Measurements from ENCODE around the gene FAR2. TPM values are rescaled to one million over a fixed set of nuclear protein-coding genes. Genes with fewer than 3 reads are reported as not detected.

The FAR2 gene
- polyA plus RNA-seq, 1 of the 3 experiments (the other 2 are of a cell fraction): 7.4 TPM

DNA sequence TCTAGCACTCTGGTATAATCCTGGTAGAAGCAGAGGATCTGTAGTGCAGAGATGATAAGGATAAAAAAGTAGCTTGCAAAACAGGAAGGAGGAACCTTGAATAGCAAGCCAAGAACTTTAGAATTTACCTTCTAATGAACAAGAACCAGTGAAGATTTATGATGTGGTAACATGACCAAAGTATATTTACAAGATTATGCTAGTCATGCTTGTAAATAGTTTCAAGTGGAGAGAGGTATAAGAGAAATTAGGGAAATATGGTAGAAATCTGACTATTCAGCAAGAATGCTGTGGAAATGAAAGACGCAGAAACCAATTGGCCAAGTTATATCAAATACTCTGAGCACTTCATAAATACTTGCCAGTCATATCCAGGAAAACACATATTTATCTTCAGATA is 184.1 kb downstream of the FAR2 start (continued):
- TF ChIP-seq, protein P1, sequence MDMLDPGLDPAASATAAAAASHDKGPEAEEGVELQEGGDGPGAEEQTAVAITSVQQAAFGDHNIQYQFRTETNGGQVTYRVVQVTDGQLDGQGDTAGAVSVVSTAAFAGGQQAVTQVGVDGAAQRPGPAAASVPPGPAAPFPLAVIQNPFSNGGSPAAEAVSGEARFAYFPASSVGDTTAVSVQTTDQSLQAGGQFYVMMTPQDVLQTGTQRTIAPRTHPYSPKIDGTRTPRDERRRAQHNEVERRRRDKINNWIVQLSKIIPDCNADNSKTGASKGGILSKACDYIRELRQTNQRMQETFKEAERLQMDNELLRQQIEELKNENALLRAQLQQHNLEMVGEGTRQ (IDR thresholded peaks at IDR 0.05; ENCODE audit: borderline replicate concordance, low read depth, low read length): no peak

DNA sequence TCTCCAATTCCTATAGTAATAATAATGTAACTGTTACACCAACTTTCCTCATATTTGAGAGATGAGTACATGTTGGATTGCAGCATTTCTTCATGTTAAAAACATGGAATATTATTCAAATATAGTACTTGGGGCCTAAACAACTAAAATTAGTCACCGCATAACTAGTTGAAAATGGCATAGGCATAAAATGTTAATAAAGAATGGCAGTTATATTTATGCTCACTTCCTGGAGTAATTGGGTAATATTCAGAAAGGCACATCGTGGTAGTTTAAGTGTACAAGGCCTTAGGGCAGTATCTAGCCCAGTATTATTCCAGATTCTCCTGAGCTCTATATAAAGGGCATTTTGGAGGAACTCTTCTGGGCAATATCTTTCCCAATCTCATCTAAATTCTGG is 185.9 kb downstream of the FAR2 start:
- Histone ChIP-seq H3K4me3 (ENCODE audit: low read depth in 2 of 2, low read length in 1 of 2) (no peak overlapping the region), H3K79me2 (ENCODE audit: insufficient read depth) (no peaks in the 10 kb centered on the region), H3K4me1 (ENCODE audit: control insufficient read depth in 1 of 2, insufficient read depth in 2 of 2, low read depth in 1 of 2, low read length in 1 of 2) (no peaks in the 10 kb centered on the region), H3K4me2 (no peak overlapping the region), H3K9me3 (no peaks in the 10 kb centered on the region), H3K9ac (no peak overlapping the region), H3K27ac (ENCODE audit: low read depth in 2 of 2, low read length in 1 of 2) (no peak overlapping the region), H3K27me3 (ENCODE audit: insufficient read depth) (no peaks in the 10 kb centered on the region), H3F3A (replicated peaks; ENCODE audit: insufficient read depth) (no peaks in the 10 kb centered on the region), H3K9me2 (no peaks in the 10 kb centered on the region), H4K20me1 (ENCODE audit: insufficient read depth) (no peaks in the 10 kb centered on the region), H3K36me3 (replicated peaks in 1 of 2; ENCODE audit: control insufficient read depth in 1 of 2, insufficient read depth in 2 of 2, low read length in 1 of 2) (peaks cover 15 to 38% of the 10 kb centered on the region in 2 experiments), H2AFZ (ENCODE audit: low read depth) (no peak overlapping the region)
- WGBS (ENCODE audit: low lambda C conversion rate): 93% methylated on average over 2 of the region's 2 CpGs
- DNase-seq: no peak
- ChIA-PET CTCF (interaction anchor here (2.1 to 2.3 kb wide), 2 partner anchors 17 to 261 kb away, joined by 5 to 9 read pairs; no protein-coding TSS in a partner anchor), POLR2A (no interaction called here)
- TF ChIP-seq, protein P2, sequence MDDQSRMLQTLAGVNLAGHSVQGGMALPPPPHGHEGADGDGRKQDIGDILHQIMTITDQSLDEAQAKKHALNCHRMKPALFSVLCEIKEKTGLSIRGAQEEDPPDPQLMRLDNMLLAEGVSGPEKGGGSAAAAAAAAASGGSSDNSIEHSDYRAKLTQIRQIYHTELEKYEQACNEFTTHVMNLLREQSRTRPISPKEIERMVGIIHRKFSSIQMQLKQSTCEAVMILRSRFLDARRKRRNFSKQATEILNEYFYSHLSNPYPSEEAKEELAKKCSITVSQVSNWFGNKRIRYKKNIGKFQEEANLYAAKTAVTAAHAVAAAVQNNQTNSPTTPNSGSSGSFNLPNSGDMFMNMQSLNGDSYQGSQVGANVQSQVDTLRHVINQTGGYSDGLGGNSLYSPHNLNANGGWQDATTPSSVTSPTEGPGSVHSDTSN (IDR thresholded peaks at IDR 0.05): no peak
- no peak for TF ChIP-seq NFIC (IDR thresholded peaks at IDR 0.05; ENCODE audit: borderline replicate concordance)
- TF ChIP-seq, protein P3, sequence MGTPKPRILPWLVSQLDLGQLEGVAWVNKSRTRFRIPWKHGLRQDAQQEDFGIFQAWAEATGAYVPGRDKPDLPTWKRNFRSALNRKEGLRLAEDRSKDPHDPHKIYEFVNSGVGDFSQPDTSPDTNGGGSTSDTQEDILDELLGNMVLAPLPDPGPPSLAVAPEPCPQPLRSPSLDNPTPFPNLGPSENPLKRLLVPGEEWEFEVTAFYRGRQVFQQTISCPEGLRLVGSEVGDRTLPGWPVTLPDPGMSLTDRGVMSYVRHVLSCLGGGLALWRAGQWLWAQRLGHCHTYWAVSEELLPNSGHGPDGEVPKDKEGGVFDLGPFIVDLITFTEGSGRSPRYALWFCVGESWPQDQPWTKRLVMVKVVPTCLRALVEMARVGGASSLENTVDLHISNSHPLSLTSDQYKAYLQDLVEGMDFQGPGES (IDR thresholded peaks at IDR 0.05; ENCODE audit: low read depth, low read length): no peak
- TF ChIP-seq POLR2AphosphoS5 (IDR thresholded peaks at IDR 0.05; ENCODE audit: low read depth, low read length): no peak
- no peak for TF ChIP-seq TEAD4 (IDR thresholded peaks at IDR 0.05; ENCODE audit: borderline replicate concordance, insufficient read depth)
- TF ChIP-seq, protein P4, sequence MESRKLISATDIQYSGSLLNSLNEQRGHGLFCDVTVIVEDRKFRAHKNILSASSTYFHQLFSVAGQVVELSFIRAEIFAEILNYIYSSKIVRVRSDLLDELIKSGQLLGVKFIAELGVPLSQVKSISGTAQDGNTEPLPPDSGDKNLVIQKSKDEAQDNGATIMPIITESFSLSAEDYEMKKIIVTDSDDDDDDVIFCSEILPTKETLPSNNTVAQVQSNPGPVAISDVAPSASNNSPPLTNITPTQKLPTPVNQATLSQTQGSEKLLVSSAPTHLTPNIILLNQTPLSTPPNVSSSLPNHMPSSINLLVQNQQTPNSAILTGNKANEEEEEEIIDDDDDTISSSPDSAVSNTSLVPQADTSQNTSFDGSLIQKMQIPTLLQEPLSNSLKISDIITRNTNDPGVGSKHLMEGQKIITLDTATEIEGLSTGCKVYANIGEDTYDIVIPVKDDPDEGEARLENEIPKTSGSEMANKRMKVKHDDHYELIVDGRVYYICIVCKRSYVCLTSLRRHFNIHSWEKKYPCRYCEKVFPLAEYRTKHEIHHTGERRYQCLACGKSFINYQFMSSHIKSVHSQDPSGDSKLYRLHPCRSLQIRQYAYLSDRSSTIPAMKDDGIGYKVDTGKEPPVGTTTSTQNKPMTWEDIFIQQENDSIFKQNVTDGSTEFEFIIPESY (IDR thresholded peaks at IDR 0.05; ENCODE audit: borderline replicate concordance, low read depth): no peak
- TF ChIP-seq, protein P5, sequence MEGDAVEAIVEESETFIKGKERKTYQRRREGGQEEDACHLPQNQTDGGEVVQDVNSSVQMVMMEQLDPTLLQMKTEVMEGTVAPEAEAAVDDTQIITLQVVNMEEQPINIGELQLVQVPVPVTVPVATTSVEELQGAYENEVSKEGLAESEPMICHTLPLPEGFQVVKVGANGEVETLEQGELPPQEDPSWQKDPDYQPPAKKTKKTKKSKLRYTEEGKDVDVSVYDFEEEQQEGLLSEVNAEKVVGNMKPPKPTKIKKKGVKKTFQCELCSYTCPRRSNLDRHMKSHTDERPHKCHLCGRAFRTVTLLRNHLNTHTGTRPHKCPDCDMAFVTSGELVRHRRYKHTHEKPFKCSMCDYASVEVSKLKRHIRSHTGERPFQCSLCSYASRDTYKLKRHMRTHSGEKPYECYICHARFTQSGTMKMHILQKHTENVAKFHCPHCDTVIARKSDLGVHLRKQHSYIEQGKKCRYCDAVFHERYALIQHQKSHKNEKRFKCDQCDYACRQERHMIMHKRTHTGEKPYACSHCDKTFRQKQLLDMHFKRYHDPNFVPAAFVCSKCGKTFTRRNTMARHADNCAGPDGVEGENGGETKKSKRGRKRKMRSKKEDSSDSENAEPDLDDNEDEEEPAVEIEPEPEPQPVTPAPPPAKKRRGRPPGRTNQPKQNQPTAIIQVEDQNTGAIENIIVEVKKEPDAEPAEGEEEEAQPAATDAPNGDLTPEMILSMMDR (IDR thresholded peaks at IDR 0.05): no peak
- no peak for TF ChIP-seq EZH2phosphoT487 (IDR thresholded peaks at IDR 0.05; ENCODE audit: borderline replicate concordance, low read depth)
- no peak for TF ChIP-seq NRF1 (IDR thresholded peaks at IDR 0.05; ENCODE audit: low read depth, low read length)
- no peak for TF ChIP-seq JUND (IDR thresholded peaks at IDR 0.05)
- TF ChIP-seq TAF1 (IDR thresholded peaks at IDR 0.05; ENCODE audit: borderline replicate concordance, low read depth, low read length): no peak
- no peak for TF ChIP-seq TCF12 (IDR thresholded peaks at IDR 0.05)
- no peak for TF ChIP-seq RAD21 (IDR thresholded peaks at IDR 0.05; ENCODE audit: low read length)
